Prostate gland (tissue), 2 donors: ENCODE data around the gene UVRAG.

ENCODE experiments used
- CTCF ChIP-seq, 4 experiments: fragments of 200-600 bp in 2 of 4; fragments of 450-650 bp in 2 of 4; sonication (generic) in 2 of 4; IDR thresholded peaks; 1 replicate in 3 of 4; 2 replicates in 1 of 4; pipeline ENCODE4 v1.5.1; 2016 to 2019; ENCODE audit warnings: antibody characterized with exemption in 4 of 4, mild to moderate bottlenecking in 2 of 4, moderate library complexity in 2 of 4
- POLR2A ChIP-seq: fragments of 450-650 bp; IDR thresholded peaks from one replicate; pipeline ENCODE4 v1.6.1; 2016; ENCODE audit warnings: antibody characterized with exemption, mild to moderate bottlenecking
- POLR2AphosphoS5 ChIP-seq: sonication (generic); formaldehyde crosslinking; IDR thresholded peaks from one replicate; pipeline ENCODE4 v1.6.1; 2017; ENCODE audit warnings: antibody characterized with exemption

GRCh38 chr11:75873417-75874221, 58.6 kb downstream of the UVRAG start:
- TF ChIP-seq CTCF (IDR thresholded peaks at IDR 0.05) (no peak), POLR2A (no peak), POLR2AphosphoS5 (no peak)
